ENCODE results near the gene PSD2.

Gene PSD2

DNA sequence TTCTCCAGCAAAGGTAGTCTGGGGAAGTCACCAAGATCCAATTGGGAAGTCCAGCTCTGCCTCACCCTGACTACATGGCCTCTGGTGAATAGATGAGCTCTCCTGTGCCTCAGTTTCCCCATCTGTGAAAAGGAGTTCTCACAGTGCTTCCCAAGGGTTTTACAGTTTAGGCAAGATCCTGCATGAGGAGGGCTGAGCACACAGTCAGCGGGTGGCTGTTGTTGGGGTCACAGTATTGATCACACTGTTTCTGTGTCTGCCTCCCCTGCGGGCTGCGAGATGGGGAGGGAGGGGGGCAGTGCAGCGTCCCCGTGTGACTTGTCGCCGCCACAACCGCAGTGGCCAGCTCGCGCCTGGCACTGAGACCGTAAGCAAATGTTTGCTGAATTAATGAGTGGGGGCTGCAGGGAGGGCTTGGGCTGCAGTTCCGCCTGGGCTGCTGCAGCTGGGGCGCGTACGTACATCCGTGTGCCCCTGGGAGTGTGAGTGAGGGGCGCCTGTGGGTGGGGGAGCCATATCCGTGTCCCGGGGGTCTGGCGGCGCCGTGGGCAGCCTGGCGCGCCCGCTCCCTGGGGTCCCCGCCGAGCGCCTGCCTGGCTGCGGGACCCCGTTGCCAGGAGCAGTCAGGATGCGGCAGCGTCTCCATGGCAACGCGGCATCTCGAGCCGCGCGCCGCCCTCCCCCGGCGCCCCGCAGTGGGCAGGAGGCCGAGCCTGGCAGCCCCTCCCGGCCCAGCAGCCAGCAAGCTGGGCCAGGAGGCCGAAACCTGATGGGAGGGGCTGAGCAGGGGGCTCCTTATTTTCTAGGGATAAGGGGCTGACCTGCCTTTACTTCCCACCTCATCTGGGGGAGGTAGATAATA, 31.4 kb upstream of the PSD2 start:
- DNase-seq = no peak

DNA sequence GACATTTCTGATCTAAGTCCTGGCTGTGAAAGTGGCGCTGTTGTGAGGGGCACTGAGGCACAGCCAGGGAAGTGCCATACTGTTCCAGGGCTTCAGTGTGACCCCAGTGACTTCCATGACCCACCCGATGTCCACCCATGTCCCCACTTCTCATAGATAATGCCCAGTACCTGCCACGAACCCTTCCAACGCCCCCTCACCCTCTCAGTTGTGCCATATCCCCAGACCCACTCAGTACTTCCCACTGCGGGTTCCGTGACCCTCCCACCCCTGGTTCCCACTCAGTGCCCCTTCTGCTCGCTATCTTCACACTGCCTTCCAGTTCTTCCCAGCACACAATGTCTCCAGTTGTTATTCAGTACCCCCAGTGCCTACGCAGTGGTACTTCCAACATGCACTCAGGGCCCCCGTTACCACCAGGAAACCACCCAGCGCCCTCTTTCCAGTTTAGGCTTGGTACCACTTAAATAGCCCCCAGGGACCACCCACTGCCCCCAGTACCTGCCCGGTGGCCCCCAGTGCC, 30.7 kb upstream of the PSD2 start:
- DNase-seq = no peak

DNA sequence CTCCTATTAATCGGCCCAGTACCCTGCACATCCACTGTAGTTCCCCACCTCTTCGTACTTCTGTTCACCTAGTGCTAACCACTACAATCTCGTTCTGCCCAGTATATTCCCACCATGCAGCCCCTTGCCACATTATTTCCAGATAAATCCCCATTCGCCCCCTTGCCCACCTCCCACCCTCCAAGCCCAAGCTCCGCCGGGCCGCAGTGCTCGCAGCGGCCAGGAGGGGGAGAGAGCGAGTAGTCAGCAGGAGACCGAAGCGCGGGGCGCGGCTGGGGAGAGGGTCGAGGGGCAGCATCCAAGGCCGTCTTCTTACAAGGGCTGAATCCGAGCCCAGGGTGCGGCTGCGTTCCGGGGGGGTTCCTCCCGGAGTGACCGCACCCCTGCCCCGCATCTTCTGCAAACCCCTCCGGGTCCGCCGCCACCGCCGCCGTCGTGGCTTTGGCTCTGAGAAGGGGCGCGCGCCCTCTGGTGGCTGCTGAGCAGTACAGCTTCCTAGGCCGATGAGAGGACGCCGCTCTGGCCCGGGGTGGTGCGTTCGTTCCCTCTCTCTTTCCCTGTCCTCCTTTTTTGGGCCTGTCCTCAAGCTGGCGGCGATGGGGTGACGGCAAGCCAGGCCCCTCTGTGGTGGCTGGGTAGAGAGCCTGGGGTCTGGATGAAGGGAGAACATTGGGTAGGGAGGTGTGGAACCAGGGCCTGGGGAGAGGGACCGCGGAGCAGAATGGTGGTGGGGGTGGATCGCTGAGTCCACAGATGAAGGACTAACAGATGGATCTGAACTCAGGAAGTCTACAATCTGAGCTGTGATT, 30.0 kb upstream of the PSD2 start:
- no peak for DNase-seq

DNA sequence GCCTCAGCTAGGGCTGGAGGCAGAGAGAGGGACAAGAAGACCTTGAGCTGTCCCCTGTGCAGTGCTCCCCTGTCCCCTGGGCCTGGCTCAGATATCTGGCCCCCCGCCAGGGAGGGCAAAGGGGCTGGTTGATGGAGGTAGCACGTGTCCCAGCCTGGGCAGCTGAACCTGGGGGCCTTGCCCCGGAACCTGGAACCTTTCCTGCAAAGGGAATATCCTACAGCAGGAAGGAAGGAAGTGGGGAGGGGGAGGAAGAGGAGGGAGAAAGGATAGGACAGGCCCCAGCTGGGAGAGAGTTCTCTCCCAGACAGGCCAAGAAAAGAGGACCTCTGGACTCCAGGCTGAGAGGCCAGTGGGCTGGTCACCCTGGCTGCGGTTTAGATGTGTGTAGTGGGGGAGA, 27.6 kb upstream of the PSD2 start:
- no peak for DNase-seq

DNA sequence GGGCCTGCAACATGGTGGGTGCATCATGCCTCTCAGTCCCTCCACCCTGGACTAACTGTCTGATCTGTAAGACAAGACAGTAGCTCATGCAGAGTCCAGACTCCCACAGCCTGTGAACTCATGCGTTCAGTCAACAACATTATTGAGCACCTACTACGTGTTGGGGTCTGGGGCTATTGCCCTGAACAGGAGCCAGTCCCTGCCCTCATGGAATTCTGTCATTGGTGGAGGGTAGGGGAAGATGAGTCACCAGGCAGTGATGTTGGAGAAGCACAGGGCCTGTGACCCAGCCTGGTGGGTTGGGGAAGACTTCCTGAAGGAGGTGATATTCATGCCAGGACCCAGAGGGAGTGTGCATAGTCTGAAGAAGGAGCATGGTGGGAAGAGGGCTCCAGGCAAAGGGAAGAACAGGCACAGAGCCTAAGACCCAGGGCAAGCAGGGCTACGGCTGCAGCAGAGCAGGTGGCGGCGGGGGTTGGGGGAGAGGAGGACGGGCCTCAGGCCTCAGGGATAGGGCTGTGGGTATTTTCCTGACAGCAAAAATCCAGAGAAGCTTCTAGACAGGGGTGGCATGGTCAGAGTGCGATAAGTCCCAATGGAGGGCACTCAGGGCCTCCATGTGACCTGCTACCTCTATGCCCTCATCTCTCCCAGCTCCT, 26.7 kb upstream of the PSD2 start:
- DNase-seq = no peak

DNA sequence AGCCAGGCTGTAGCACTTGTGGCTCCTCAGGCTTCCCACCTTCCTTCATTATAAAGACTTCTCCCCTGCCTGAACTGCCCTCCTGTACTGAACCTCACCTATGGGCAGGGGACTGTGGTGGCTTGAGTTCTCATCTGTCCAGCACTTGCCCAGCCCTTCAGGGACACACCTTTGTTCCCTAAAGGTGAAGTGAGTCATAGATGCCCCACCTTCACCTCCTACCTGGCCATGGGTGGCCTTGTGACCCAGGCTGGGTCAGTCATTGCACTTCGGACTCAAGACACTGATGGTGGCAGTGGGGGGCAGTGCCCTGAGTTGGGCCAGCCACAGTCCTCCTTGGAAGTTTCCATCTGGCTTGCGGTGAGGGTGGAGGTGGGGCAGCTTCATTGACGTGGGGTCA, 26.1 kb upstream of the PSD2 start:
- no peak for DNase-seq

DNA sequence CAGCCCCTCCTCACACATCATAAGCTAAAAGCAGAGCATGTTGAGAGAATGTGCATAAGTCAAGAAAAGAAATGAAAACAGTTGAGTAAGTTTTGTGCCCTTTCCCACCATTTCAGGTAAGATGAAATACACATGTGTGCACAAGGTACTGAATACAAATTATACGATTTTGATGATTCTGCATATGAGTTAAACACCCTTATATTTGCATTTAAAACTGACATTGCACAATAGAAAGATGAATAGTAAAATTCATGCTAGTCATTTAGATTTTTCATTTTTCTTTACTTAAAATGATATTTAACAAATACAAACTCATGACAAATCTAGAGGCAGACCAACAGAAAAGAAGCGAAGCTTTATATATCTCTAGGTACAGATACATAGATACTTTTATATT, 24.9 kb upstream of the PSD2 start:
- DNase-seq = no peak

DNA sequence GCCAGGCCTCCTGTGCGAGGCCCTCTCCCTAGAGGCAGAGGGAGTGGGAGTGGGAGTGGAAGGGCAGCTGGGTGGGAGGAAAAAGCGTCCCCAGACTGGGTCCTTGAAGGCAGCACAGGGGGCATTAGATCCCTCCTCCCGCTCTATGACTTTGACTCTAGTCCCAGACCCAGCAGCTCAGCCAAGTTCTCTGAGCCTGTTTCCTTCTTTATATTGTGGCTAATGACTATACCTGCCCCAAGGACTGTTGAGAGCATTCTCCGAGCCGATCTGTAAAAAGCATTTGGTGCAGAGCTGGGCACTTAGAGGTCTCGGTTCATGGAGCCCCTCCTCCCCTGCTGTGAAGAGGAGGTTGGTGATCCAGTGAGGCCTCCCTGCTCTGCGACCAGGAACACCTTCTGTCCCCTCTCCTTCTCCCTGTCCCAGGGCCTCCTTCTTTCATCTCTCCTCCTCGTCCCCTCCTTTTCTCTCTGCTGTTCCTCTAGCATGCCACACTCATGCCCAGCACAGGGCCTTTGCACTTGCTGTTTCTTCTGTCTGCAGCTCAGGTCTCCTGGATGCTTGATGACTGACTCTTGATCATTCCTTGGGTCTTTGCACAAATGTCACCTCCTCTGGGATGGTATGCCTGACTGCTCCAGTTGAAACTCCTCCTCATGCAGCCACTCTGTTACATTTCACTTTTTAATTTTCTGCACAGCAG, 23.4 kb upstream of the PSD2 start:
- no peak for DNase-seq

DNA sequence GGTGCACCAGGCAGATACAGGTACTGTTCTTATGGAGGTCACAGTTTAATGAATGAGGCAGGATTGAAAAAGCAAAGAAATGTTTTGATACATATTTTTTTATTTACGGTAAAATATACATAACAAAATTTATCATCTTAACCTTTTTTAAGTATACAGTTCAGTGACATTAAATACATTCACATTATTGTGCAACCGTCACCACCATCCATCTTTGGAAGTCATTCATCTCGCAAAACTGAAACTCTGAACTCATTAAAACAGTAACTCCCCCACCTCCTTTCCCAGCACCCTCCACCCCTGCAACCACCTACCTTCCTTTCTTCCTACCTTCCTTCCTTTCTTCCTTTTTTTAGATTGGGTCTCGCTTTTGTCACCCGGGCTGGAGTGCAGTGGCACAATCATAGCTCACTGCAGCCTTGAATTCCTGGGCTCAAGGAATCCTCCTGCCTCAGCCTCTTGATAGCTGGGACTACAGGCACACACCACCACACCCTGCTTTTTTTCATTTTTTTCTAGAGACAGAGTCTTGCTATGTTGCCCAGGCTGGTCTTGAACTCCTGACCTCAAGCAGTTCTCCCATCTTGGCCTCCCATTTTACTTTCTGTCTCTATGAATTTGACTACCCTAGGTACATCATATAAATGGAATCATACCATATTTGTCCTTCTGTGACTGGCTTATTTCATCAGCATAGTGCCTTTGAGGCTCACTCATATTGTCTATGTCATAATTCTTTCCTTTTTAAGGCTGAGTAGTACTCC, 22.5 kb upstream of the PSD2 start:
- DNase-seq = no peak

DNA sequence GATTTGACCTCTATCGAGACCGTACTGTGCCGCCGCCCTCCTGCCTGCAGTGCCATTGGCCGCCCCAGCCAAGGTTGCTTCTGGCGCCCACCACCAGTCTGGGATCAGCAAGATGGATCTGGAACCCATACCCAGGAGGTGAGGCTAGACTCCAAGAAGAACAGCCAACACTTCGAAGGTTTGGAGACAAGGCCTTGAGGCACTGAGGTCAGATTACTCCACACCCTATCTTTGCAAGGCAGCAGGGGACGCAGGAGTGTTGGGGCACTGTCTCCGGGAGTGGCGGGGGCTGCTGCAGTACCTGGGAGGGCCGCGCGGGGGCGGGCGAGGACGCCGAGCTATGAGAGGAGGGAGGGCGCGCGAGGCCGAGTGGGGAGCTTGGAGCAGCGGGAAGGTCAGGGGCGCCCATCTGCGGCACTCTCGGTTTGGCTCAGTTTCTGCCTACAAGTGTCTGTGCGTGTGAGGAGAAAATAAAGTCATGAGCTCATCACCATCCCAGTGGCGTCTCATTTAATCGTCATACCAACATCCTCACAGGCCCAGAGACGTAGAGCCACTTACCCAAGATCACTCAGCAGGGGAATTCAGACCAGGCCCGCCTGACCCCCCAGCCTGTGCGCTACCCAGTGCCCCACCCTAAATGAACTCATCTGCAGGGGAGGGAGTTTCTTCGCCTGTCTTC, 20.5 kb upstream of the PSD2 start:
- peak; percentile 35 for DNase-seq

DNA sequence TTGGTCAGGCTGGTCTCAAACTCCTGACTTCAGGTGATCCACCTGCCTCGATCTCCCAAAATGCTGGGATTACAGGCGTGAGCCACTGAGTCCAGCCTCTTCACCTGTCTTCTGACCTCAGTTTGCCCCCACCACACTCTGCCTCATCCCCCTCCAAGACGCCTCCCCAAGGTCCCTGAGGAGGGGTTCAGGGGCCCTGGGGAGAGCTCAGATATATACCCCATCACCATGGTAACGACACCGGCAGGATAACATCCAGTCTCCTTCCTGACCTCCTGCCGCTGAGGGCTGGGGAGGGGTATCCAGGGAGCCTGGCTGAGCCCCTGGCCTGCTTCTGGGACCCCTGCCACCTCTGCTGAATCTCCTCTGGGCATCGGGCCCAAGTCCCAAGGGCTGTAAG, 19.7 kb upstream of the PSD2 start:
- DNase-seq = no peak

DNA sequence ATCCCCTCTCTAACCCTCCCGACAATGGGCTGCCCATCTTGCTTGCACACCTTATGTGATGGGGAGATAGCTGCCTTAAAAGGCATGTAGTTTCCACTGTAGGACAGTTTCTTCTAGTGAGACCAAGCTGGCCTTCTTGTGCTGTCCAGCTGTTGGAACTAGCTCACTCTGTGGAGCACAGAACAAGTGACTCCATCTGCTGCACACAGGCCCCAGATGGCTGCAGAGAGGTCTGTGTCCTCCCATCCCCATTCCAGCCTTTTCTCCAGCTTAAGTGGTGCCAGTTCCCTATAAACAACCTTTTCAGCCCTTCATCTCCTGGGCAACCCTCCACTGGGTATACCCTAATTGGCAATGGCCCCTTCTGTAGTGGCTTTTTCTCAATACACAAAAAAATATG, 18.7 kb upstream of the PSD2 start:
- no peak for DNase-seq

DNA sequence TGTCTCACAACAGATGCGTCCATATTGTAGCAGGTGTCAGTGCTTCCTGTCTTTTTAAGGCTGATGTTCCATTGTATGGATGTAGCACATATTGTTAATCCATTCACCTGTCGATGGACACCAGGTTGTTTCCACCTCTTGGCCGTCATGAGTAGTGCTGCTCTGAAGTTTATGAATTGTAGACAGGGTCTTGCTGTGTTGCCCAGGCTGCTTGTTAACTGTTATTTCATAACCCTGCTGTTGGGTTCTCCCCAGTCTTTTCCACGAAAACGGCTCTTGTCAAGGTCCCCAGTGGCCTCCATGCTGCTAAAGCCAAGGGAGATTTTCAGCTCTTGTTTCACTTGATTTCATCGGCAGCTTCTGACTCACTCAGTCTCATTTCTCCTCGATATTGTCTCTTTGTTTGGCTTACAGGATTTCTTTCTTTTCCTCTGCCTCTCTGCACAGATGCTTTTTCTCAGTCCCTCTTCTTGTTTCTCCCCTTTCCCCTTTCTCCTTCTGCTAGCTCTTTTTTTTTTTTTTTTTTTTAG, 12.1 kb upstream of the PSD2 start:
- DNase-seq = no peak

DNA sequence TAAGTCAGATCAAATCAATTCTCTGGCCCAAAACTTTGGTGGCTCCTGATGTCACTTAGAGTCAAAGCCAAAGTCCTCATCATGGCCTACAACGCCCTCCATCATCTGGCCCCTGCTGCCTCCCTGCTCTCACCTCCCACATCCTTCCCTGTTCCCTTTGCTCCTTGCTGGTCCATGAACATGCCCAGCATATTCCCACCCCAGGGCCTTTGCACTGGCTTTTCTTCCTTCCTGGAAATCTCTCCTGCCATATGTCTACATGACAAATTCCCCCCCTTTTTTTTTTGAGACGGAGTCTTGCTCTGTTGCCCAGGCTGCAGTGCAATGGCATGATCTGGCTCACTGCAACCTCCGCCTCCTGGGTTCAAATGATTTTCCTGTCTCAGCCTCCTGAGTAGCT, 11.1 kb upstream of the PSD2 start:
- no peak for DNase-seq

DNA sequence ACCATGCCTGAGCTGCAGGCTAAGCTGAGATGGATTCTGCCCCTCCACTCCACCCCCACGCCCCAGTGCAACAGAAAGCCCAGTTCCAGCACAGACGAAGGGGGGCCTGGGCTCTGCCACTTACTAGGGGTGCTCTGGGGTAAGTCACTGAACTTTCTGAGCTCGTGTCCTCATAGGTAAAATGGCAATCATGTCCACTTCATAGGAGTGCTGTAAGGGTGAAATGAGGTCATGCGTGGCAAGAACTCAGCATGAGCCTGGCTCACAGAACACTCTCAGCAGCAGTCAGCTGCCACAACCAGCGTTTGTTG, 8.4 kb upstream of the PSD2 start:
- no peak for DNase-seq

DNA sequence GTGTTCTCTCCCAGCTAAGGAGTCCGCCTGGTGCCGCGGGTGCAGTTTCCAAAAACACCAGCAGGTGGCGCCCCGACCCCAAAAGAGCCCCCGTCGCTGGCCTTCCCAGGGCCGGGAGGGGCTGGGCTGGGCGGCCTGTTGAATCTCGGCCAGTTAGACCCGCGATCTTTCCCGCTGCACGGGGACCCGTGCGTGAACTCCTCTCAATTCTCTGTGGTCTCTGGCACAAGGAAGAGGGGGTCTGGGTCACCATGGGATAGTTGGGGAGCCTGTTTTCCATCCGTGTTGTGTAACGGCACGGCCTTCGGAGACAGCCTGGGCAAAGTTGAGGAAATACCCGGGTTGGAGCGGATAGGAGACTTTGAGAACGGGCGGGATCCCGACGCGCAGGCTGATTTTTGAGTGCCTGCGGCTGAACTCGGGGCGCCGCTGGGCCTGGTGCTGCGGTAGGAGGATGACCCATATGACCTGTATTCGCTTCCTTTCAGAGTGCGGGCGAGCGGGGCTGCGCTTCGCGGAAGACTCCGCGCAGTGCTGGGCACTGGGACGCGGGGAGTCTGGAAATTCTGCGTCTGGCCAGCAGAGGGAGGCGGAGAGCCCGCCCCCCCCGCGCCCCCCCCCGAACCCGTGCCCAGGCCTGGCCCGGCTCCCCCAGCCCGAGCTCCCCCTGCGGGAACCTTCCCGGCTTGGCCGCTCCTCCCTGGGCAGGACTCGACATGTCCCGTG, 7.9 kb upstream of the PSD2 start:
- DNase-seq = peak; percentile 36

DNA sequence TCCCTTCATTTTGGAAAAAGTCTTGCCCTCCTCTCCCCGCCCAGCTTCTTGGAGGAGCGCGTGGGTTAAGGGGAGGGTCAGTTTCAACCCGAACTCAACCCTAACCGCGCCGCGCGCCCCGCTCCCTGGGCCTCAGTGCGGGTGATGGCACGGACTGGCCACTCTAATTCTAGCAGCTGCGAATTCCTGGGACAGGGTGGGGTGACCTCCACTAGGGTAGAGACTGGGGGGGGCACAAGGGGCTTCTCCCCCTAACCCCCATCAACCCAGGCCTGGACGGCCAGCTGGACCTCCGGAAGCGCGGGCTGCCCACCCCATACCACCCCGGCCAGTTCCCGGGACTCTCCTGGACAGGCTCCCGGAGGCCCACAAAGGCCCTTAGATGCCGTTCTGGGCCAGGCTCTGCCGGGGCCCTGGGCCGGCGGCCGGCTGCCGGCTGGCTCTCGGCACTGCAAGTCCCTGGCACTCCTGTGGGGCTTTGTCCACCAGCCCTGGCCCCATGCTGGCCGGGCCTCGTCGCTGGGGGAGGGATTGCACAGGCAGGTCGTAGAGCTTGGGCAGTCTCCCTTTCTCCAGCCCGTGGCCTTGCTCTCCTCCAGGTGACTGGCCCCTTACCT, 7.2 kb upstream of the PSD2 start:
- no peak for DNase-seq

DNA sequence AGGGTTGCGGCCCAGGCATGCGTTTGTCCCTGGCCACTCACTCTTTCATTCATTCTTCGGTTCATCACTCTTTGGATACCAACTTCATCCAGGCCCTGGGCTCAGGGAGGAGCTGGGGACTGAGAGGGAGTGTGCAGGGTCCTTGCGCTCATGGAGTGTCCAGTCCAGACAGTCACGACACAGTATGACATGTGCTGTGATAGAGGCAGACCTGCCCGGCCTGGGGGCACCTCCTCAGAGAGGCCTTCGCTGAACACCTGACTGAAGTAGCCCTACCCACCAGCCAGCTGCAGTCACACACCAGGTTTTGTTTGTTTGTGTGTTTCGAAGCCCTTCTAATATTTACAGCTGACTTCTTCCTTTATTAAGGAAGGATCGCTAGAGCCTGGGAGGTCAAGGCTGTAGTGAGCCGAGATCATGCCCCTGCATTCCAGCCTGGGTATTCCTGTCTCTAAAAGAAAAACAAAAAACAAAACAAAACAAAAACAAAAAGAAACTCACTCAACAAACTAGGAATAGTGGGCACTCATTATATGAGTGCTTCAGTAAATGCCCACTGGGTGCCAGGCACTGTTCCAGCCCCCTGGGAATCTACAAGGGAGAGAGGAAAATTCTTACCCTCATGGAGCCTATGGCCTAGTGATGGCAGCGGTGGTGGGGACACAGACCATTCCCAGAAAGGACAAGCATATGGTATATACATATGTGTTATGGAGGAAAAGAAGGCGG, 6.3 kb upstream of the PSD2 start:
- no peak for DNase-seq

DNA sequence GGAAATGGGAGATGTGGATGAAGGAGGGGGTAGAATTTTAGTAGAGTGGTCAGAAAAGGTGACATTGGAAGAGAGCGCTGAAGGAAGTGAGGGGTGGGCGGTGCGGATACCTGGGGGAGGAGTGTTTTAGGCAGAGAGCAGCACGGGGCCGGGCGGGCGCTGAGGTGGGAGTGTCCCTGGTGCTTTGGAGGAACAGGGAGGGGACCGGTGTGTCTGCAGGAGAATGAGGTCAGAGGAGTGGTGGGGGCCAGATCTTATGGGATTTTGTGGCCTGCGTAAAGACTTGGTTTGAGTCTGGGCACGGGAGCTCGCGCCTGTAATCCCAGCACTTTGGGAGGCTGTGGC, 5.8 kb upstream of the PSD2 start:
- no peak for DNase-seq

DNA sequence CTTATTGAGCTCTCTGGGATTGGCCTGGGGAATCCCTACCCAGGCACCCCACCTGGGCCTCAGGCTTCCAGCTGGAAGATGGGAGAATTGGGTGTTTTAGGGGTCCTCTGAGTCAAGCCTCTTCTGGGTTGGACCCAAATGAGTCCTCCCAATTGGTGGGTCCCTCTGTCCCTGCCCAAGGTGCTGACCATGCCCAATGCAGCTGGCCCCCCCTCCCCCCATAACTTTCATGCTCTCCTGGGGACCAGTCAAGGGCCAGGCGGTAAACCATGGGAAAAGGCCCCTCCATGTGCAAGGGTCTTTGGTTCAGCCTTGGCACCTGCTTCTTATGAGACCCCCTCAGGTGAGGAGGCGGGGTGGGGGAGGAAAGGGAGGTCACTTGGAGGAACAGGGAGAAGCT, 3.4 kb upstream of the PSD2 start:
- DNase-seq = no peak
